ENCODE results near the gene CMSS1. TPM values are rescaled to one million over a fixed set of nuclear protein-coding genes. Genes with fewer than 3 reads are reported as not detected.

CMSS1 gene
- total RNA-seq, 4 donors from 2014 or later, result 2.4 to 29.9 (median 5.2) TPM

DNA sequence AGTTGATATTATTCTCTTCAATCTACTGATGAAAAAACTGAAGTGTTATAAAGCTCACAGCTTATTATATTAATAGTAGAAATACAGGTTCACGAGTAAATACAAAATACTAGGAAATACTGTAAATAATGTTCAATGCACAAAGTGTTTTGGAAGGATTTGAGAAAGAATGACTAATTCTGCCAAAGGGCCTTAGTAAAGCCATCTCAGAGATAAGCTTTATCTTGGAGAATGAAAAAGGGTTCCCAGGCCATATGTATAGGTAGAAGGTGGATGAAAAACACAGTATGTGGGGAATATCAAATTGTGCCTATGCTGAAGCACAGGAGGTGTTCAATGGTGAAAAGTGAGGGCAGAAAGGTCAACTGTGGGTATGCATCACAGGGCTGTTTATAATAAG lies 123.5 kb downstream of the CMSS1 start:
- no peak for TF ChIP-seq POLR2A (IDR thresholded peaks at IDR 0.05)
- TF ChIP-seq, protein P1, sequence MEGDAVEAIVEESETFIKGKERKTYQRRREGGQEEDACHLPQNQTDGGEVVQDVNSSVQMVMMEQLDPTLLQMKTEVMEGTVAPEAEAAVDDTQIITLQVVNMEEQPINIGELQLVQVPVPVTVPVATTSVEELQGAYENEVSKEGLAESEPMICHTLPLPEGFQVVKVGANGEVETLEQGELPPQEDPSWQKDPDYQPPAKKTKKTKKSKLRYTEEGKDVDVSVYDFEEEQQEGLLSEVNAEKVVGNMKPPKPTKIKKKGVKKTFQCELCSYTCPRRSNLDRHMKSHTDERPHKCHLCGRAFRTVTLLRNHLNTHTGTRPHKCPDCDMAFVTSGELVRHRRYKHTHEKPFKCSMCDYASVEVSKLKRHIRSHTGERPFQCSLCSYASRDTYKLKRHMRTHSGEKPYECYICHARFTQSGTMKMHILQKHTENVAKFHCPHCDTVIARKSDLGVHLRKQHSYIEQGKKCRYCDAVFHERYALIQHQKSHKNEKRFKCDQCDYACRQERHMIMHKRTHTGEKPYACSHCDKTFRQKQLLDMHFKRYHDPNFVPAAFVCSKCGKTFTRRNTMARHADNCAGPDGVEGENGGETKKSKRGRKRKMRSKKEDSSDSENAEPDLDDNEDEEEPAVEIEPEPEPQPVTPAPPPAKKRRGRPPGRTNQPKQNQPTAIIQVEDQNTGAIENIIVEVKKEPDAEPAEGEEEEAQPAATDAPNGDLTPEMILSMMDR (IDR thresholded peaks at IDR 0.05), result no peak
- no peak for TF ChIP-seq POLR2AphosphoS5 (IDR thresholded peaks at IDR 0.05)
- no peak for TF ChIP-seq EP300 (IDR thresholded peaks at IDR 0.05; ENCODE audit: low read depth)
- in situ Hi-C loops (cut with MboI; ENCODE audit: low pct_ligation_motif_present in 1 of 4, low pct_unique_long_range_greater_than_20kb in 1 of 4, low sequenced_read_pairs in 3 of 4) (no loop called here), intact Hi-C loops (cut with DNase I; ENCODE audit: low total_unique reads) (no loop called here)
- H3K4me3 ChIP-seq, result no peak overlapping the region
- peaks cover 18 to 58% (median 25%) of the 10 kb centered on the region in 4 donors for H3K4me1 ChIP-seq
- no peaks in the 10 kb centered on the region for H3K27me3 ChIP-seq
- no peaks in the 10 kb centered on the region for H3K36me3 ChIP-seq
- DNase-seq, result no peak
- H3K27ac ChIP-seq, result peak overlapping the region in 1 of 4 donors; percentile 46
- 90 to 100% methylated on average over 1 of the region's 1 CpG for WGBS, 2 donors (ENCODE audit: low coverage in 1 of 2)
- no peaks in the 10 kb centered on the region for H3K9me3 ChIP-seq

DNA sequence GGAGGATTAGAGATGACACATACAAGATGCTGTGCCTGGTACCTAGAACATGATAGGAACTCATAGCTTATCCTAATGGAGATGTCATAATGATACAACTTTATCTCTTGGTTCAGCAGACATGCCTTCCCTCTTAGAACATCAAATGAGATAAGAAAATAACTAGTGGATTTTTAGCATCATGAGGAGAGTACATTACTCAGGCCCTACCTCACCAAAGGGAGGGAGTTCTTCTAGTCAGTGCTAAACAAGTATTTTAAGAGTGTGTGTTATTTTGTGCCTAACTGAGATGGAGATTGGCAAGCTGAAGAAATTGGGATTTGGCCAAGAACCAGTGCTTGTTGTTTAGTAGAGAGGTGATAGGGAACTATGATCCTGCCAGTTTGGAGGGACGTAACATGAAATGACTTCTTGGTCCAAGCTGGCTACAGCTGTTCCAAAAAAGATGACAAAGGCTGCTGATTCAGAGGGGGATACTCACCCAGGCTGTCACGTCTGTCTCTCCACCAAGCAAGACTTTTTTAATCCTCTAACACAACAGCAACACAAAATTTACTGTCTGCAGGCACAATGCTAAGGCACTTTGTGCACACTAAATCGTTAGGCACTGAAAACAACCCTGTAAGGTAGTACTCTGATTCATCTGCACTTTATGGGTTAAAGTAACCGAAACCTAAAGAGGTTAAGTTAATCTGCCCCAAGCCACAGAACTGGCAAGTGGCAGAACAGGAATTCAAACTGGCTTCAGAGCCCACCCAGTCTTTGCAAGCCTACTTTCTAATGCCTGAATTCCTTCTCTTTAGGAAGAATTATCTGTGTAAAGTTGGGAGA lies 126.5 kb downstream of the CMSS1 start:
- Histone ChIP-seq H3K9me3 (no peaks in the 10 kb centered on the region), H3K27ac (peak overlapping the region in 2 of 4 donors; percentile 60 to 62), H3K36me3 (no peaks in the 10 kb centered on the region), H3K4me3 (no peak overlapping the region), H3K4me1 (peaks cover 17 to 55% (median 29%) of the 10 kb centered on the region in 4 donors), H3K27me3 (no peaks in the 10 kb centered on the region)
- no peak for DNase-seq
- in situ Hi-C loops (cut with MboI; ENCODE audit: low pct_ligation_motif_present in 1 of 4, low pct_unique_long_range_greater_than_20kb in 1 of 4, low sequenced_read_pairs in 3 of 4), result no loop called here
- TF ChIP-seq, protein P1 (IDR thresholded peaks at IDR 0.05), result no peak
- intact Hi-C loops (cut with DNase I; ENCODE audit: low total_unique reads), result no loop called here
- 74 to 81% methylated on average over 4 of the region's 4 CpGs for WGBS, 2 donors (ENCODE audit: low coverage in 1 of 2)

DNA sequence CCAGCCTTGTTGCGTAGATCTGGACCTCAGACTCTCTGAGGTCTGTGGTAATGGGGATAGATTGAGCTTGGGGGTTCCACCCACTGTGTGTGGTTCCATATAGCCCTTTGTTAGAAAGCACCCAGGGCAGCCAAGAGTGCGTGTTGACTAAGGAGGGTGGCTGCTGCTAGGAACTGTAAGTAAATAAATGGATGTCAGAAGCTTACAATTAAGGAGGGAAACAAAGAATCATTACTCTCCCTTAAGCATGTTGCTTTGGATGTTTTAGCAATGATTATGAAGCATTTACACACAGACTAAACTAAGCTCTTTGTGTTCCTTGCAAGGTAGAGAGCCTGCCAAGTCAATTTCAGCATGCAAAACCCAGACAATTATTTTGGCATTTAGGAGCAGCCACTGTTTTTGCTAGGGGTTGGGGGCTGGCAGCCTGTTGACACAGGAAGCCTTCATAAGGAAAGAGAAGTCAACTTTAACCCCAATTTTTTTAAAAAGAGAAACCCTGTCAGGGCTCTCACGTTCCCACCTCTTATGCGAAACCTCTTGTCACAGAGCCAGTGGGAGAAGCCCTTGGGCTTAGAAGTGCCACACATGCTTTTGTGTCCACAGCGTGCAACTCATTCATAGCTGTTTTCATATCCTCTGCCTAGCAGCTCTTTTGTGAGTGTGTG lies 127.8 kb downstream of the CMSS1 start:
- no peaks in the 10 kb centered on the region for H3K36me3 ChIP-seq
- in situ Hi-C loops (cut with MboI; ENCODE audit: low pct_ligation_motif_present in 1 of 4, low pct_unique_long_range_greater_than_20kb in 1 of 4, low sequenced_read_pairs in 3 of 4), result no loop called here
- H3K27ac ChIP-seq, result peak overlapping the region; percentile 45 to 67 (median 61)
- no peak overlapping the region for H3K4me3 ChIP-seq
- intact Hi-C loops (cut with DNase I; ENCODE audit: low total_unique reads), result no loop called here
- peaks cover 16 to 57% (median 32%) of the 10 kb centered on the region in 4 donors for H3K4me1 ChIP-seq
- no peak for DNase-seq
- no peak for TF ChIP-seq POLR2A (IDR thresholded peaks at IDR 0.05)
- TF ChIP-seq, protein P1 (IDR thresholded peaks at IDR 0.05), result no peak
- no peak for TF ChIP-seq POLR2AphosphoS5 (IDR thresholded peaks at IDR 0.05)
- H3K27me3 ChIP-seq, result no peaks in the 10 kb centered on the region
- 49% methylated on average over 5 of the region's 5 CpGs; no CpG with 5 or more reads in 1 of the 2 donors for WGBS, 2 donors (ENCODE audit: low coverage in 1 of 2)
- no peaks in the 10 kb centered on the region for H3K9me3 ChIP-seq

DNA sequence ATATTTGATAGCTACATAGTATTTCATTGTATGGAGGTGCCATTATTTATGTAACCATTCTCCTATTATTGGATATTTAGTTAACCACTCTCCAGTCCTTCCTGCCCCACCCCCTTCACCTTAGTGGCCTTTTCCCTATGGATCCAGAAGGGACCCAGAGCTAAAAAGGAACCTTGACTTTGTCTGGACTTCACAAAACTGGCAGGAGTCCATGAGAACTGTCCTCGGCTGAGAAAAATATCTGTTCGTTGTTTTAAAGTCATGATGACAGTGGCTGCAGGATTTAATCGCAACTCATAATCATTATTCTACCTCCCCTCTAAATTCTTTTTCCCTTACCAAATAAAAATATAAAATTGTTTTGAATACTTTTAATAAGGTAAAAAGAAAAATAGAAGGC lies 129.7 kb downstream of the CMSS1 start:
- no peak for TF ChIP-seq EP300 (IDR thresholded peaks at IDR 0.05; ENCODE audit: low read depth)
- TF ChIP-seq POLR2A (IDR thresholded peaks at IDR 0.05), result no peak
- no peak for TF ChIP-seq POLR2AphosphoS5 (IDR thresholded peaks at IDR 0.05)
- TF ChIP-seq, protein P1 (IDR thresholded peaks at IDR 0.05), result no peak
- no peak overlapping the region for H3K4me3 ChIP-seq
- no peaks in the 10 kb centered on the region for H3K36me3 ChIP-seq
- no peak overlapping the region for H3K27ac ChIP-seq
- H3K9me3 ChIP-seq, result no peaks in the 10 kb centered on the region
- peaks cover 16 to 58% (median 32%) of the 10 kb centered on the region in 4 donors for H3K4me1 ChIP-seq
- 78 to 84% methylated on average over 3 of the region's 3 CpGs for WGBS, 2 donors (ENCODE audit: low coverage in 1 of 2)
- in situ Hi-C loops (cut with MboI; ENCODE audit: low pct_ligation_motif_present in 1 of 4, low pct_unique_long_range_greater_than_20kb in 1 of 4, low sequenced_read_pairs in 3 of 4) (no loop called here), intact Hi-C loops (cut with DNase I; ENCODE audit: low total_unique reads) (no loop called here)
- H3K27me3 ChIP-seq, result no peaks in the 10 kb centered on the region
- DNase-seq, result no peak
